HG03521 (cell line): ENCODE data around the gene DCLRE1C.
"Not testable (repeated sequence)": the region's sequence is repeated elsewhere in the genome, so short reads cannot be mapped to it uniquely, and the experiment has no call there.

Experiments used
- ATAC-seq: cut with Tn5 transposase; IDR thresholded peaks from one replicate; pipeline ENCODE4 v1.9.1; 2021; ENCODE audit warnings: mild to moderate bottlenecking, moderate library complexity; ENCODE audit not compliant: unreplicated experiment

The DCLRE1C gene

DNA sequence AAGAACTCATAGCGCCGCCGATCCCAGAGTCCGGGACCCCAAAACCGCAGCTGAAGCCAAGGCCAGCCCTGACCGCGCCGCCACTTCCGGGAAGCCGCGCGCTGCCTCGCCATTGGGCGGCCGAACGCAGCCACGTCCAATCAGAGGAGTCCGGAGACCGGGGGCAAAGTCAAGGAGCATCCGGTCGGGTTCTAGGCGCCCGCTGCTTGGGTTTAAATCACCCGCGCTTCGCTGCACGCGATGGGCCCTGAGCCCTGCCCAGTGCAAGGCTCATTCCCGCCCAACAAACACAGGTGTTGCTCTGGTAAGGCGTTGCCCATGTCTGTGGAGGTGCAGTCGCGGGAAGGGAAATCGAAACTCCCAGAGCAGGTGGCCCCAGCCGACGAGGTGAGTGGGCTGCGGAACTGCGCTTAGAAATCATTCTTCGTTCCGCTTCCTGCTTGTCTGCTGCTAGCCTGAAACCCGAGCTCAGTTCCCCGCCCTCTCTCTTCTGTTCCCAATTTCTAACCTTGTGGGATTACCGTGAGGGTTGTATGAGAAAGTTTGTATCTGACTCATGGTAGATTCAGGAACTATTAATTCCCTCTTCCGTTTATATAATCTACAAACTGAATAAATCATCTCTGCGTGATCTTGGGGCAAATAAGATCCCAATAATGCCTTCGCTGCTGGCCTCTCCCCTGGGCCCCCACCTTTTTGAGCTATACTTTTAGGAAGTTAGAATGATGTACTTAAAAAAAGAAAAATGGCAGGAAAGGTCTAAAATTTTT, at the start of gene DCLRE1C:
TSS of gene DCLRE1C (minus strand) at position 96 of the 770 bp plus-strand sequence. CDS start at position 10, 86 bp downstream.
- ATAC-seq: peak; percentile 77

DNA sequence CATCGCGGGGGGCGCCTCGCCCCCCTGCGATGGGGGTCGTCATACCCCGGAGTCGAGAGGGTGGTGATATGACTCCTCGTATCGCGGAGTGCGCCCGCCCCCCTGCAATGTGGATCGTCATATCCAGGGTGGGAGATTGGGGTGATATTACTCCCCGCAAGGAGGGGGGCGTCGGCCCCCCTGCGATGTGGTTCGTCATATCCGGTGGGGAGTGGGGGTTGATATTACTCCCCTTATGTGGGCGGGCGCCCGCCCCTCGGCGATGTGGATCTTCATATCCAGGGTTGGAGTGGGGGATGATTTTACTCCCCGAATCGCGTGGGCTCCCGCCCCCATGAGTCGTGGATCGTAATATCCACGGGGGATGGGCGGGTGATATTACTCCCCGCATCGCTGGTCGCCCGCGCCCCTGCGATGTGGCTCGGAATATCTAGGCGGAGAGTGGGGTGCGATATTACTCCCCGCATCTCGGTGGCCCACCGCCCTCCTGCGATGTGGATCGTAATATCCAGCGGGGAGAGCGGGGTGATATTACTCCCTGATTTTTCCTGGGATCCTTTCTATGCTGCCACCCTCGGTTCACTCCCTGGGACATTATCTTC, 42.2 kb upstream of the DCLRE1C start:
- ATAC-seq: no peak

DNA sequence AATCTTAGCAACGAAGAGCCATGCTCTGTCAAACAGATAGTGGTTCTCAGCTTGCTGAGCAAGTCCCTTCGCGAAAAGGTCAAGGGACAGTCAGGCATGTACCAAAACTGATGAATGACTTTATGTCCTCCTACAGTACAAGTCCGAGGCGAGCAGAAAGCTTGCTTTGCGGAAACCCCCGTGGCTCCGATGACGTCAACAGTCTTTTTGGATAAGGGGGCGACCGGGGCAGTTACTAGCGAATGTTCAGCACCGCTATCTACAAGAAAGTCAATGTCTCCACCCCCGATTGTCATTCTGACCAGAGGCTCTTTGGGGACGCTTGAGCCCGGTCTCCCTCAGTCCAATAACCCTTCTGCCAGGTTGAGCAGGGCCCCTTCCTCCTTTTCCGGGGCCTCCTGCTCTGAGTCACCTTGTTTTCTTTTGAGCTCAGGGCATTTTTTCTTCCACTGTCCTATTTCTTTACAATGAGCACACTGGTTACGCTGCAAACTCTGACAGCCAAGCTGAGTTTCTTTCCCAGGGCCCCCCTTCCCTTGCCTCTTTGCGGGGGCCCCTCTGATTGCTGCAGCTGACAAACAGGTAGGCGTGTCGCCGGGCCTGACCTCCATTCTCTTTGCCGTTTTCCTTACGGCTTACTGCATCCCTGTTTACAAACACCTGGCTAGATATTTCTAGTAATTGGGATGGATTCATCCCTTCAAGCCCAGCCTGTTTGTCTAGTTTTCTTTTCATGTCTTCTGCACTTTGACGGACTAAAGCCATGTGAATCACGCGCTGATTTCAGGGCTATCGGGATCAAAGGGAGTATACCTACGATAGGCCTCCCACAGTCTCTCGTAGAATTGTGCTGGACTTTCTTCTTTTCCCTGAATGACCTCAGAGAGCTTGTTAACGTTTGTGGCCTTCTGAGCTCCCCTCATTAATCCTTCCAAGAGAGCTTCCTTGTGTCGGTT, 39.9 kb upstream of the DCLRE1C start:
- not testable (repeated sequence) for ATAC-seq

DNA sequence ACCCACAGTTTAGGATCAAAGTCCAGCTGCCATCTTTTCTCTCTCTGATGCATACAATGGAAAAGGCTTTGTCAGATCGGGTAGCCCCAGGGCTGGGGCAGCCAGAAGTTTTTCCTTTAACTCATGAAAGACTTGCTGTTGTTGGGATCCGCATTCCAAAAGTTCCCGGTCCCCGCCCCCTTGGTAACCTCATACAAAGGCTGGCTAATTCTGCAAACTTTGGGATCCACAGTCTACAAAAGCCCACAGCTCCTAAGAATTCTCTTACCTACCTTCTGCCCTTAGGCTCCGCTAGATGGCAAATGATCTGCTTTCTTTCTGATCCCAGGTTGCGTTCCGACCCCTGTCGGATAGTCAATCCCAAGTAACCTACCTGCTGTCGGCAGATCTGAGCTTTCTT, 38.4 kb upstream of the DCLRE1C start:
- not testable (repeated sequence) for ATAC-seq

DNA sequence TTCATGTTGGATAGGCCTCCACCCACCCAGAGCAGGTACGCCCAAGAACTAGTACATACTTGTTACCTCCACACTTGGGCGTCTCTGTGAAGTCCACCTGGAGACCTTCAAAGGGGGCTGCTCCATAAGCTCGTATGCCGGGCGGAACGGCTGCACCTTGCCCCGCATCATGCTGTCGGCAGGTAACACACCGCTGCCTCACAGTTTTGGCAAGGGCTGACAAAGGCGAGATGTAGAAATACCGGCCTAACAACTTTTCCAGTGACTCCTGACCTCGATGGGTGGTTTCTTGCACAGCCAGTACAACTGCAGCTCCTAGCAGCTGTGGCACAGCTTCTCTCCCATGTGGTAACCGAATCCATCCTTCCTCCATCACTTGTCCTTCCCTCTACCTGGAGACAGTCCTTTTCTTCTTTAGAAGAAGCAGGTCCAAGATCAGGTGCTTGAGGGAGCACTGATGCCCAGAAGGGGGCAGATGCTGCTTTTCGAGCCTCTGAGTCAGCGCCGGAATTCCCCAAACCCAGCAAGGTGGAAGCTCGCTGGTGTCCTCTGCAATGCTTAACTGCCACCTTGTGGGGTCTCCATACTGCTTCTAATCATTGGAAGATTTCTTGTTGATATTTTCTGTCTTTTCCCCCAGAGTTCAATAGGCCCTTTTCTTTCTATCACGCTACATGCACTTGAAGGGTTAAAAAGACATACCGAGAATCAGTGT, 37.3 kb upstream of the DCLRE1C start:
- not testable (repeated sequence) for ATAC-seq

DNA sequence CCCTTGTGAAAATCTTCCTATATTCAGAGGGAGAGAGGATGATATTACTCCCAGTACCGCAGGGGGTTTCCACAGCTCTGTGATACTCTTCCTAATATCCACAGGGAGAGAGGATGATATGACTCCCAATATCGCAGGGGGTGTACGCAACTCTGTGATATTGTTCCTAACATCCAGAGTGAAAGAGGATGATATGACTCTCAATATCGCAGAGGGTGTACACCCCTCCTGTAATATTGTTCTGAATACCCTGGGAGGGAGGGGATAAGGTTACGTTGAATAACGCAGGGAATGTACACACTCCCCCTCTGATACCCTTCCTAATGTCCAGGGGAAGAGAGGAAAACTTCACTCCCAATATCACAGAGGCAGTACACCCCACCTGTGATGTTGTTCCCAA, 35.7 kb upstream of the DCLRE1C start:
- not testable (repeated sequence) for ATAC-seq

DNA sequence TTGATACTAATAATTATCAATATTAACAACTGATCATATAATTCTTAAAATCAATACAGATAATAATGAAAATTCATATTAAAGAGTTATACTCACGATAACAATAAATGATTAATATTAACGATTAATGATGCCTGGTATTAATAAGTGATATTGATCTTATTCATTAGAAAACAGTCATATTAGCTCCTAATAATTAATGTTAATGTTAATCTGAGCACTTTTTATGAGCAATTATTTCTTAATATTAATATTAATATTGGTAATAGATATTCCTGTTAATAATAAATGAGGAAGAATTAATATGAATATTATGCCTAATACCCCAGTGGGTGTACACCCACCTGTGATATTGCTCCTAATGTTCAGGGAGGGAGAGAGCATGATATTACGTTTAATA, 28.8 kb upstream of the DCLRE1C start:
- ATAC-seq: no peak

DNA sequence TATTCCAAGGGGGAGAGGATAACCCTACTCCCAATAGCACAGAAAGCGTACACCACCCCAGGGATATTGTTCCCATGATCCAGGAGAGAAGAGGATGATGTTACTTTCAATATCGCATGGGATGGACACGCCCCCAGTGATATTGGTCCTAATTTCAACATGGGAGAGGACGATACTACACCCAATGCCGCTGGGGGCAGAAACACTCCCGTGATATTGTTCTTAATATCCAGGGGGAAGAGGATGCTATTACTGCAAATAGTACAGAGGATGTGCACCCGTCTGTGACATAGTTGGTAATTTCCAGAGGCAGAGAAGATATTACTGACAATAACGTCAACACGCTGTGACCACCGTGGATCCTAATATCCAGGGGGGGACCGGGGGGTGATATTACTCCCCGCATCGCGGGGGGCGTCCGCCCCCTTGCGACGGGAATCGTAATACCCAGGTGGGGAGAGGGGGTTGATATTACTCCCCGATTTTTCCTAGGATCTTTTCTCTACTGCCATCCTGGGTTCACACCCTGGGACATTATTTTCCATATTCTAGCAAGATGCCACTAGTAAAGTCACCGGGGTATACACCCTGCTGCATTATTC, 21.9 kb upstream of the DCLRE1C start:
- ATAC-seq: no peak

DNA sequence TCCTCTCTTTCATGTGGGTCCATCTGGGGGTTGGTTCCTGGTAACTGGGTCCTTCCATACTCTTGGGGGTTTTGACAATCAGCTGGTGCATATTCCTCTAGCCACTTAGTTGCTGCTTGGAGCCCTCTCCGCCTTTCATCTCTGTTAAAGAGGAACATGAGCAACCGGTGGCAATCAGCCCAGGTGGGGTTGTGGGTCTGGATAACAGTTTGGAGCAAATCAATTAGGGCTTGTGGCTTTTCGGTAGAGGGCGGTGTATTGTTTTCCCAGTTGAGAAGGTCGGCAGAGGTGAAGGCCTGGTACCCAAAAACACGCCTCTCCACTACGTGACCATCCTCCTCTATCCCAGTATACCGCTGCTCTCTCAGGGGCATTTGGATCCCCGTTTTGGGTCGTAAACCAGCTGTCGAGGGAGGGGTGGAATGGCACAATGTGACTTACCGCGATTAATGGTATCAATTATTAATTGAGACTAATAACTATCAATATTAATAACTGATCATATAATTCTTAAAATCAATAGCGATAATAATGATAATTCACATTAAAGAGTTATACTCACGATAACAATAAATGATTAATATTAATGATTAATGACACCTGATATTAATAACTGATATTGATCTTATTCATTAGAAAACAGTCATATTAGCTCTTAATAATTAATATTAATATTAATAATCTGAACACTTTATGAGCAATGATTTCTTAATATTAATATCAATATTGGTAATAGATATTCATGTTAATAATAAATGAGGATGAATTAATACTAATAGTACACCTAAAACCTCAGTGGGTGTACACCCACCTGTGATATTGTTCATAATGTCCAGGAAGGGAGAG, 20.5 kb upstream of the DCLRE1C start:
- not testable (repeated sequence) for ATAC-seq

DNA sequence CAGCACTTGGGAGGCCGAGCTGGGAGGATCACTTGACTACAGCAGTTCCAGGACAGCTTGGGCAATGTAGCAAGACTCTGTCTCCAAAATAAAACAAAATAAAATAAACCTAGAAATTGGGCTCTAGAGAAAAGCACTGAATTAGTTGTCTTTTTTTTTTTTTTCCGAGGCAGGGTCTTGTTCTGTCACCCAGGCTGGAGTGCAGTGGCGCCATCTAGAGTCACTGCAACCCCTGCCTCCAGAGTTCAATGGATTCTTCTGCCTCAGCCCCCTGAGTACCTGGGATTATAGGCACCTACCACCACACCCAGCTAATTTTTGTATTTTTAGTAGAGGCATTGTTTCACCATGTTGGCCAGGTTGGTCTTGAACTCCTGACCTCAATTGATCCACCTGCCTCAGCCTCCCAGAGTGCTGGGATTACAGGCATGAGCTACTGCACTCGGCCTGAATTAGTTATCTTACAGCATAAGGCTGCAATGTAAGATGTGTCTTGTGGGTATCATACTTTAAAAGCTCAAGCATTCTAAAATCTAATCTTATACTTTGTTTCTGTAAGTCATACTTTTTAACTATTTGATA, 18.1 kb upstream of the DCLRE1C start:
- ATAC-seq: no peak

DNA sequence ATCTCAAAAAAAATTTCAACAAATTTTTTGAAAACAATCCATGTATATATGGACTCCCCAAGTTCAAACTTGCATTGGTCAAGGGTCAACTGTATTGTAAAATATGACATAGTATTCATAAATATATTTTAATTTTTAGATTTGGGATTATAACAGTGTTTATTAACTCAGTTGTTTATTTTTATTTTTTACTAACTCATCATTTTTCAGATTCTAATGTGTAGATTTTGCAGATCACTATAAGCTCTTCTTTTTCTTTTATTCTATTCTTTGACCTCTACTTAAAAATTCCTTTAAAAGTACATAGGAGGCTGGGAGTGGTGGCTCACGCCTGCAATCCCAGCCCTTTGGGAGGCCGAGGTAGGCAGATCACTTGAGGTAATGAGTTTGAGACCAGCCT, 14.0 kb upstream of the DCLRE1C start:
- ATAC-seq: no peak

DNA sequence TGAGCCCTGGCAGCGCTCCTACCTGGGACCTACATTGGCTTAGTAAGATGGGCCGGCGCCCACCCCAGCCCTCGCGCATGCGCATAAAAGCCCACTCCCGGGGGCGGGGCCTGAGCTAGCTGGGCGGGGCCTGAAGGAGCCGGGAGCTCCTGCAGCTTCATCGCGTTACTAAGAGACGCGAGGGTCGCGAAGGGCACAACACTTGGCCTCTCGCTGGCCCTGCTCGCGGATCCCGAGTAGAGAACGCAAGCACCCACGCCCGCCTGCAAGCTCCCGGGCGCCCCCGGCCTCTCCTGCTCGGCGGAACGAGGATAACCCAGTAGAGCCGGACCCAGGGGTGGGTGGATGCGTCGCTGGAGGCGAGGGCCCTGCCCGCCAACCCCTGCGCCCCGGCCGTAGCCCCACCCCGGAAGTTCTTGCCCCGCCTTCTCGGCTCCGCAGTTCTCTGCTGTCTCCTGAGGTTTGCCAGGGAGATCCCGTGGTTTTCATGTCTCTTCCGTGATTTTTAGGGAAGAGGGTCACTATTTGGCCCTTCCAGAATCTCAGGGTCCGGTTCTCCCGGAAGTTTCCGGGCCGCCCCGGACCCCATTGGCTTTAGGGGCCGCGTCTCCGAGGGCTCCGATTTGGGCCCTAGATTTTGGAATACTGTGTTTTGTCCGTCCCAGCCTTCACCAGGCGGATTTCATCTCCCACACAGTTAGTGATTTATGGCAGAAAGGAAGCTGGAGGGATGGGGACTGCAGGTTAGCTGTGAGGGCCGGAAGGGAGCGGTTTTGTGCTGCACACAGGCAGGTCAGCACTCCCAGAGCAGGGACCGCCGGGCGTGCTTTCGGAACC, 5.5 kb upstream of the DCLRE1C start, which contains the start of gene MEIG1:
TSS of gene MEIG1 (plus strand) at position 168 of the 837 bp plus-strand sequence. CDS start 7,081 bp downstream, outside the sequence.
- peak; percentile 75 for ATAC-seq

DNA sequence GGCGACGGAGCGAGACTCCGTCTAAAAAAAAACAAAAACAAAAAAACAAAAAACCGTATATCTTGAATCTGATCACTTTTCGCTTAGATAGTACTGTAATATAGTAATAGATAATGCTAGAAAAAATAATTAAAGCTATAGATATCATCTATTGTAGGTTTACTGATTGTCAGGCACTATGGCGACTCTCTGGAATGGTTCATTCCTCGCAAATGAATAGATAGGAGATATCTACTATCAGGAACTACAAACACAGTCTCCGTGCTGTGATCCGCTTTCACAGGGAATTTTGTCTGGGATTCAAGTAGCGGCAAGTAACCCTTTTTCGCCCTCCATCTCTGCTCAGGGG, 5.0 kb upstream of the DCLRE1C start:
- no peak for ATAC-seq

DNA sequence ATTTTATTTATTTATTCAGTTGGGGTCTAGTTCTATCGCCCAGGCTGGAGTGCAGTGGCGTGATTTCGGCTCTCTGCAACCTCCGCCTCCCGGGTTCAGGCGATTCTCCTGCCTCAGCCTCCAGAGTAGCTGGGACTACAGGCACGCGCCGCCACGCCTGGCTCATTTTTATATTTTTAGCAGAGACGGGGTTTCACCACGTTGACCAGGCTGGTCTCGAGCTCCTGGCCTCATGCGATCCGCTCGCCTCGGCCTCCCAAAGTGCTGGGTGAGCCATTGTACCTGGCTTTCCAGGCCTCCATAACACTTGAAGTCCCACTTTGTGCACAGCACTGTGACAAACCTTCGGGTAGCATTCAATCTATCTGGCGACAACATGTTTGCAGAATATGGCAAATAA, 1.0 kb upstream of the DCLRE1C start:
- no peak for ATAC-seq

DNA sequence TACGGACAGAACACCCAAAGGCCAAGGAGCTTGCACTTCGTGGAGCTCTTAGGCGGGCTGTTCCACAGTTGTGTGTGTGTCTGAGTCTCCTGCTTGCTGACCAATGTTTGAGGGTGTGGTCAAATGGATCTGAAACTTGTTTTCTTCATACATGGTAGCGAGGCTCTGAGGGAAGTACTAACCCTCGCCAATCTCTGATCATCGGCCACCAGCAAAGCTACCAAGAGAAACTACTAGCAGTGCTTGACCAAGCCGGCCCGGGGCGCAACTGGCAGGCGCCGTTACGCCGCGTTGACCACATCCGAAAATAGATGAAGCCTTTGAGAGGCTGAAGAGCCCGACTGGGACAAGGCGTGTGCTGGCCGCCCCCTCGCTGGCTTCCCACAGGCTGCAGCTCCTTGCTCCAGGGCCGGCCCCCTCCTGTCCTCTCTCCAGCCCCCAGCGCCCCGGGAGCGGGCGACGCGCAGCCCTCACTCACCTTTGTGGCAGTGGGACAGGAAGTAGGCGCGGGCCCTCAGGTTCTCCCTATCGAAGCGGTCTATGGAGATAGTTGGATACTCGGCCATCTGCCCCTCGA, 384 bp downstream of the DCLRE1C start:
- ATAC-seq: peak; percentile 26

DNA sequence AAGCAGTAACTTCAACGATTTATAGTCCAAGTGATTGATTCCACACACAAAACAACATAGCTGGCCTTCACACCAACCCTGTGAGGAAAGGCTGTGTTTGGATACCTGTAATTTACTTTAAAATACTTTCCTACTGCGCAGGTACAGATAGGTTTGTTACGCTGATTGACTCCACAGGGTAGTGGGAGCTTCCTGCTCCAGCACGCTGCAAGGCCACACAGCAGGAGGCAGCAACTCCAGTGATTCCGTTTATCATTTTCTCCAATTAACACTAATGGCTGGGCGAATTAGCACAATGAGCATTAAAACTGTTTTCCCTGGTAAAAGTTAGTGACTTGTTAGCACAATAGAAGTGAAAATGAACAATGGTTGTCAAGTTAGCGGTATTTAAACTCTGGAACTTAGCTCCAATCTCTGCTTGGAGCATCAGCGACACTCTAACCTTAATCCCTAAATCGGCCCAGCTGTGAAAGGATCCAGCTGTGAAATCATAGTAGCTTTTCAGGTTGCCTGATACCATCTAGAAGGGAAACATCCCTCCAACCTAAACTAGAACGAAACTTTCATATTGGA, 959 bp downstream of the DCLRE1C start:
- no peak for ATAC-seq

DNA sequence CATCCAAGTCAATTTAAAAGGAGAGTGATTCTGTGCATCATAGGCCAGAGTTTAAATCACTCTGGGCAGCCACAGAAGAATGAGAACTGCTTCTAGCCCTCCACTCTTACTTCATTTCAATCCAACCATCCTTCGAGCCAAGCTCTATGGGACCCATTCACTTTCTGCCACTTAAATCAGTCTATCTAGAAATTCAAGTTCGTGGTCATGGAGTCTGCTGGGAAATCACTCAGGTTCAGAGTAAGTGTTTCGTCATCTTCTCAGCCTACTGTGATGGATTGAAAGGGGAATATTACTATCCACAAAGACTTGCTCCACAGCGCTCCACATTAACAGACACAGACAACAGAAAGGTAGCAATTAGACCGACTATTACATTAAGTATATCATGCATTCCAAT, 4.6 kb downstream of the DCLRE1C start:
- ATAC-seq: no peak
